ENCODE measurements around the gene SLC6A8. TPM values are rescaled to one million over a fixed set of nuclear protein-coding genes. Genes with fewer than 3 reads are reported as not detected.
"Not testable (repeated sequence)": the region's sequence is repeated elsewhere in the genome, so short reads cannot be mapped to it uniquely, and the experiment has no call there.

Gene SLC6A8
- total RNA-seq, 1 donor from 2014 or later, result 1.0 TPM

DNA sequence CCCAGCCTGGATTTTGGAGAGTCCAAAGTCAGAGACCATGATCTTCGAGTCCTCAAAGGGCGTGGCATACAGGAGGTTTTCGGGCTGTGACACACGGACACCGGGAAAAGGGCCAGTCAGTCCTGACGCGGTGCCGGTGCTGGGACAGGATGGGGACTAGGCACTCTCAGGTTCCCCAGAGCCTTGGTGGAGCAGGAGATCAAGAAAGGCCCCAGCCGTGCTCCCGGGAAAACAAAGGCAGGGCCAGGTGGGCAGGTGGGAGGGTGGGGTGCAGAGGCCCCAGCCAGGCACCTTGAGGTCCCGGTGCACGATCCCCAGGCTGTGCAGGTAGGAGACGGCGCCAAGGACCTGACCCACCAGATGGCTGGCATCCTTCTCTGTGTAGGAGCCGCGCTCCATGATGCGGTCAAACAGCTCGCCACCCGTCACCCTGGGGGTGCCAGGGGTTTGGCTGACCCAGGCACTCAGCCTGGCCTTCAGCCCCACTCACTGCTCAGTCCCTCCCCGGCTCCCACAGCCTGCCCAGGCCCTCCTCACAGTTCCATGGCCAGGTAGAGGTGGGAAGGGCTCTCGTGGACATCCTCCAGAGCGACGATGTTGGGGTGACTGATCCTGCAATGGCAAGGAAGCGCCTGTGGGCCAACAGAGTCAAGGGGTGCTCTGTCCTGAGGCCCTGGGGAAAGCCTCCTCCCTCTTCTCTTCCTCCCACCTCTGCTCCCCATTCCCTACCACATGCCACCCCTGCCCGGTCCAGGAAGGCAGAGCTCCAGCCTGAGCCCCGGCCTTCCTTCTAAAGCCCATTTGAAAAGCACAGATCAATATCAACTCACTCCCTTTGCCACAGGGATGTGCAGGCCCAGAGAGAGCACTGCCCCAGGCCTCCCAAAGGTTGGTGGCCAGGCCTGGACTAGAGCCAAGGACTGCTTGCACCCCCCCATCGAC lies 15.9 kb upstream of the SLC6A8 start:
- intact Hi-C loops (cut with micrococcal nuclease), result no loop called here

DNA sequence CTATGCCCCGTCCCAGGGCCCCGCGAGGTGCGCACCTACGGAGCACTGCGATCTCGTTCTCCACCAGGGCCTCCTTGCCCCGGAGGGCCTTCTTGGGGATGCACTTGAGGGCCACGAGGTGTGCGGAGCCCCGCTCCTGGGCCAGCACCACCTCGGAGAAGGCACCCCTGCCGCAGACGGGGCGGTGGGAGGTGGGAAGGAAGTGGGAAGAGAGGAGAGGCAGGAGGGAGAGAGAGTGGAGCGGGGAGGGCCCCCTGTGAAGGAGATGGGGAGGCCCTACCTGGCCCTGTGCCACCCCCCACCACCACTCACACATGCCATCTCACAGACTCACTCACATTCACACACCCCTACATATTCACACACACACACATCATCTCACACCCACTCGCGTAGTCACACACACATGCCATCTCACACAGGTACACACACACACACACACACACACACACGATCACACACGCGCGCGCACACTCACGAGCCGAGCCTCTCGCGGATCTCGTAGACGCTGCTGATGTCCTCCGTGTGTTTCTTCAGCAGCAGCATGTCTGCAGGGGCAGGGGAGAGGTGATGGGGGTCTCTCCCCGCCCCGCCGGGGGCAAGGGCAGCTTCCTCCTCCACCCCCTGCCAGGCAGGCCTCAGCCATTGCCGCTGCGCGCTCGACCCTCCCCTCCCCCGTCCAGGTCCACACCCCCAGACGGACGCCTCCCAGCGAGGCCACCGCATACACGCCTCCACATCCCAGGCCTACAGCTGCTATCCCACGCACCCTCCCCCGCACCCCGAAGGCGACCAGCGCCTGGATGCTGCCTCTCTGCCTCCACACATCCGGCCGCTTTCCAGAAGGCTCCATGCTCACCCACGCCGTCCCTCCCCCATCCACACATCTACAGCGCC lies 14.9 kb upstream of the SLC6A8 start:
- intact Hi-C loops (cut with micrococcal nuclease), result no loop called here

DNA sequence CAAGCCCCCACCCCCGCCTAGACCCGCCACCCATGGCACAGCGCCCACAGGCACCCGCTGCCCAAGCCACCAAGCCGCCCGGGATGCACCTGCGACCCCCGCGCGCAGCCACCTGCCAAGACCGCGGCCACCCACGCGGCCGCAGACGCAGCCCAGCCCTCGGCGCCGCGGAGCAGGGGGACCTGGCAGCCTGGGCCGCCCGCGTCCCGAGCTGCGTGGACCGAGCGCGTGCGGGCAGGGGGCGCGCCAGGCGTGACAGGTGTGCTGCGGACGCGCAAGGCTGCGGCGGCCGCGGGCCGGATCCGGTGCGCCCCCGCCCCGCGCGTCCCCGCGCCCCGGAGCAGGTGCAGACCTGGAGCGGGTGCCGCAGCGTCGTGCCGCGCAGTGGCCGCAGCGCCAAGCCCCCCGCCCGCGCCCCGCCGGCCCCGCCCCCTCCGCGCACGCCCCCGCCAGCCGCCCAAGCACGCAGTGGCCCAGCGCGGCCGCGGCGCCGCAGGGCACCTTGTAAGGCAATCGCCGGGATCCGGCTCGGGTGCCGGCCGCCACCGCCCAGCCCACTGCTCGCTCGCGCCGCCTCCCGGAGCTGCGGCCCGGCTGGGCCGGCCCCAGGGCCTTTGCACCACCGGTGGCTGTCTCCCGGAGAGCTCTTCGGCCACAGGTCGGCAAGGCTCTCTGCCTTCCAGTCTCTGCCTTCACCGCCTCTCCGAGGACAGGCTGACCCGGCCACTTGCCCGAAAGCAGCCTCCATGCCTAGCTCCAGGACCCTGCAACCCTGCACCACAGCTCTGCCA lies 14.1 kb upstream of the SLC6A8 start, which contains the start of gene PNCK:
Gene PNCK (minus strand): TSS at position 386 of the 791 bp plus-strand sequence. CDS start 737 bp downstream, outside the sequence.
- intact Hi-C loops (cut with micrococcal nuclease), result no loop called here

DNA sequence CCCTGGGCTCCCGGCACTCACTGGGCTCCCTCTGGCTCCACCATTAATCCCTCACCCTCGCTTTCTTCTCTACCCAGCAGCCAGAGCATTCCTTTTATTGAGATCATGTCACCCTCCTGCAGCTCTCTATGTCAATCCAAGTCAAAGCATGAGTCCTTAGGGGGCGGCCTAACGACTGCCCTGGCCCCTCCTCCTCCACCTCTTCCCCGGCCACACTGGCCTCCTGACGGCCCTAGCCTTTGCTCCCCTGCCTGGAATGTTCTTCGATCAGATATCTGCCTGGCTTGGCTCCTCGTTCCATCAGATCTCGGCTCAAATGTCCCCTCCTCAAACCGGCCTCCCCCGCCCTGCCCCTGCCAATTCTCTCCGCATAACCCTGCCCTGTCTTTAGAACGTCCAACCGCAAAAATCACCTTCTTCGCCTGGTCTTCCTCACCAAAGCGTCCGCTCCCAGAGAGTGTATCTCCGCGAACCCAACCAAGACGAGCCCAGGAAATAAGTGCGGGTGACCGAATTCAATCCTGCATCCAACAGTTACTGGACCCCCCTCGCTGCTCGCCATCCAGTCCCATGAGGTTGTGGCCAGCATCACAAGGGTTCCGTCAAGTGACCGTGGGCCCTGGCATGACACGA lies 13.4 kb upstream of the SLC6A8 start:
- intact Hi-C loops (cut with micrococcal nuclease), result no loop called here

DNA sequence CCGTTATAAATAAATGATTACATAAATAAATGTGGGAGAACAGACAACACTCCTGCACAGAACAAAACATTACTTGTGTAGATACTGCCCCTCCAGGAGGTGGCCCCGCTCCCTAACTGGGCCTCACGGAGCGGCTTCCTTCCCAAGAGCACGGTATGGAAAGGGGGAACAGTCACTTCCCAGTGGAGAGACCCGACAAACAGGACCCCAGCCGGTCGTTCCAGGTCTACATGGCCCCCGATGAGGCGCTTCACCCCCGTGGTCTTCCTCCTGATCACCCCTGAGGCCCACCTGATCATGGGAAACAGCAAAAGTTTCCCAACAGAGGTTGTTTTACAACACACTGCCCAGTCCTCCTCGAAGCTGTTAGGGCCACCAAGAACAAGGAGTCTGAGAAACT lies 6.6 kb upstream of the SLC6A8 start:
- intact Hi-C loops (cut with micrococcal nuclease), result no loop called here

DNA sequence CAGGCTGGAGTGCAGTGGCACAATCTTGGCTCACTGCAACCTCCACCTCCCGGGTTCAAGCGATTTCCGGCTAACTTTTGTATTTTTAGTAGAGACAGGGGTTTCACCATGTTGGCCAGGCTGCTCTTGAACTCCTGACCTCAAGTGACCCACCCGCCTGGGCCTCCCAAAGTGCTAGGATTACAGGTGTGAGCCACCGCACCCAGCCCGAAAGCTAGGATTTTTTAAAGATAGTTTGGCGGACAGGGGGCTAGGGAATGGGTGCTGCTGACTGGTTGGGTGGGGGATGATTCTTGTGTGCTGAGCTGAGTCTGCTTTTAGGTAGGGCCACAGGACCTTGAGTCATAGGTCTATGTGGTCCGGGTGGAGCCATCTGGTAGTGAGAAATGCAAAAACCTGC lies 4.2 kb upstream of the SLC6A8 start:
- intact Hi-C loops (cut with micrococcal nuclease), result not testable (repeated sequence)

DNA sequence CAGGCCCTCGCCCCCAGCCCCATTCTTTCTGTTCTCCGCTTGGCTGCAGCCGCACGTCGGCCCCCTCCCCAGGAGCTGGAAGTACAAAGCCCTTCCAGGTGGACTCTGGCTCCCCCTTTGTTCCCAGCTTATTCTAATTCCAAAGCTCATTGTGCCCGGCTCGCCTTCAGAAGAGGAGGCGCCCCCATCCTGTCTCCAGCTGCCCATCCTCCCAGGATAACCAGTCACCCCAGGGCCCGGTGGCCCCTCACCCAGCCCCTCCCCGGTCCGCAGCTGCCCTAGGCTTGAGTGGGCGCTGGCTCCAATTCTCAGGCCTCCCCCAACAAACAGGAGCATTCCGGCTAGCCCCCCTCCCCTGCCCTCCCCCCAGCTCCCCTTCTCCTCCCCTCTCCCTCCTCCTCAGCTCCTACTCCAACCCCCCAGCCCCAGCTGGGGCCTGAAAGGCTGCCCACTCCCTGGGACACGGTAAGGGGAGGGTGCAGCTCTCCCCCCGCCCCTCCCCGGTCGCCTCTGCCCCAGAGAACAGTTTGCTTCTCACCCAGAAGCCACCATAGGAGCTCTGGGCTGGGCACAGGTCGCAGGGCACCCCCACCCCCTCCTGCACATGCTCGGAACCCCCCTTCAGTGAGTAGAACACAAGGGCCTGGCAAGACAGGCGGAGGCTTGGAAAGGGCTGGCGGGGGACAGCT lies 3.1 kb upstream of the SLC6A8 start:
- intact Hi-C loops (cut with micrococcal nuclease), result no loop called here

DNA sequence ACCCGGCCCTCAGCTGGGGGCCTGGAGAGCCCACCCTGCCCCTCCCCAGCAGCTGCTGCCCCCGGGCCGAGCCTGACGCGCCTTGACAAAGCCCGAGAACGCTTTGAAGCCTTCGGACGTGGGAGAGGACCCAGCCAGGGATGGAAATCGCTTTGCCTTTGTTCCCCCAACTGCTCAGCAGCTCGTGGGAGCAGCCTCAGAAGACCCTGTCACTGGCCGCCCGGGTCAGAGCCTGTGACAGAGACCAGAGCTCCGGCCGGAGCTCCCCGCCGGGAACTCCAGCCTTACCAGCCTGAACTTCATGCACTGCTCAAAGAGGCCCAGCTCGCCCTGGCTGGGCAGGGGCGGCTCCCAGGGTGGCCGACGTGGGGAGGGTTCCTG lies 2.6 kb upstream of the SLC6A8 start:
- intact Hi-C loops (cut with micrococcal nuclease), result no loop called here

DNA sequence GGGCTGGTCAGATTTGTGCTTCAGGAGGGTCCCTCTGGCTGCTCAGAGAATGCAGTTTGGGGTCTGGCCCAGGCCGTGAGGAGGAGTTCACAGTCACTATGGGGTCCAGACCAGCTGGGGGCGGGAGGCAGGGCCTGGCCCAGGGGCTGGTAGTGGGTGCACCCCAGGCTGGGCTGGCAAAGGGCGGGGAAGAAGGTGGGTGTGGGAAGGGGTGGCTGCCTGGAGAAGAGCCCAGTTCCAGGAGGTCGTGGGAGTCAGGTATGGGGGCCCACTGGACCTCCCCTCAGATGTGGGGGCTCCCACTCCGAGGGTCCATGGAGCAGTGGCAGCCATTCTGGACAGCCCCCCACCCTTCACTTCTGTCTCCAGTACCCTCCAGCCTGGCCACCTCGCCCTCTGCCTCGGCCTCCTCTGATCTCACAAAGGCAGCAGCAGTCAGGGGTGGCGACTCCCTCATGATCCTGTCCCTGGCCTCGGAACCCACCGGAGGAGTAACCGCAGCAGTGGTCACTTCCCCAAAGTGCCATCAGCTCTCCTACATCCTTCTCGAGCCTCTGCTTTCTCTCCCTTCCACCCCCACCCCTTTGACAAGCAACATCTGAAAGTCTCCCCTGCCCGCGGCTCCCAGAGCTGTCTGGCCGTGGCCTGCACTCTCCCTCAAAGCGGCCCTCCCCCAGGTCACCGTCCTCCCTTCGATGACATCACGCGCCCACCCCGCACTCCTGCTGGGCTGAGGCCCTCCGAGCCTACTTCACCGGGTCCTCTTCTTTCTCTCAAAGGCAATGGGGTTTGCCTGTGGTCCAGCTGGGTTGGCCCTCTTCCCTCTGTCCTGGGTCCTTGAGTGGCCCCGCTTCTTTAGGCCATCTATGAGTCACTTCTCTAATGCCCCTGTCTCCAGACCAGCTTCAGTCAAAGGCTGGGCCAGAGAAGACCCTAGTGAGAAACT lies 1.7 kb upstream of the SLC6A8 start:
- intact Hi-C loops (cut with micrococcal nuclease), result no loop called here

DNA sequence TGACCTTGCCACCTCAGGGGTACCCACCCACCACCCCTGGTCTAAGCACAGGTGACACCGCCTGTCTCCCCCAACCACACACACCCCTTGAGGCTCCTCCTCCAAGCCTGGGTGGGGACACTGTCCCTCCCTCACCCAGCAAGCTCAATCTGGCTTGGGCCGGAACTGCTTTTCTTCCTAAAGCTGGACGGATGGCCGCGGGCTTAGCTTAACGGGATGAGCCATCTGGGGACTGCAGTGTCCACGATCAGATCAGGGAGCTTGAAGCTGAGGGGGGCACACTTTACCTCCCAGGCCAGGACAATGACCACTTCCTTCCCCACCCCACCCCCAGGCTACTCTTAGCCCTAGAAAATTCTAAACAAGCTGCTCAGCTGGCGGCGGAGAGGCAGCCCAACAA lies 1.0 kb upstream of the SLC6A8 start:
- intact Hi-C loops (cut with micrococcal nuclease), result no loop called here

DNA sequence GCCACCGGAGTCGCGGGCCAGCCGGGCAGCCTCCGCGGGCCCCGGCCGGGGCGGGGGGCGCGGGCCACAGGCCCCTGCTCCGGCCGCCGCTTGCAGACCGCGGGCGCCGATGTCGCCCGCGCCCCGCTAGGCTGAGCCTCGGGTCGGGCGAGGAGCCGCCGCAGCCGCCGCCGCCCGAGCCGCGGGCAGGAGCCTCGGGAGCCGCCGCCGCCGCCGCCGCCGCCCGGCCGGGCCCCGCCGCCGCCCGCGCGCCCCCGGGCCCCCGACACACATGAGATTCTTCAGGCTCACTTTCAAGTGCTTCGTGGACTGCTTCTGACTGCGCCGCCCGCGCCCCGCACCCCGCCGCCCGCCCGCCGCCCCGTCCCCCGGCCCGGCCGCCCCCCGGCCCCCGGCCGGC lies 345 bp downstream of the SLC6A8 start:
- intact Hi-C loops (cut with micrococcal nuclease), result no loop called here

DNA sequence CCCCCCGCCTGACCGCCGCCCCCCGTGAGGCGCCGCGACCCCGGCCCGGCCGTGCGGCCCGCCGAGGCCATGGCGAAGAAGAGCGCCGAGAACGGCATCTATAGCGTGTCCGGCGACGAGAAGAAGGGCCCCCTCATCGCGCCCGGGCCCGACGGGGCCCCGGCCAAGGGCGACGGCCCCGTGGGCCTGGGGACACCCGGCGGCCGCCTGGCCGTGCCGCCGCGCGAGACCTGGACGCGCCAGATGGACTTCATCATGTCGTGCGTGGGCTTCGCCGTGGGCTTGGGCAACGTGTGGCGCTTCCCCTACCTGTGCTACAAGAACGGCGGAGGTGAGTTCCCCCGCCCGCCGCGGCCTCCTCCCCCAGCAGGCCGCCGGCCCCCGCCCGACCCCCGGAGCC lies 780 bp downstream of the SLC6A8 start:
- intact Hi-C loops (cut with micrococcal nuclease), result no loop called here

DNA sequence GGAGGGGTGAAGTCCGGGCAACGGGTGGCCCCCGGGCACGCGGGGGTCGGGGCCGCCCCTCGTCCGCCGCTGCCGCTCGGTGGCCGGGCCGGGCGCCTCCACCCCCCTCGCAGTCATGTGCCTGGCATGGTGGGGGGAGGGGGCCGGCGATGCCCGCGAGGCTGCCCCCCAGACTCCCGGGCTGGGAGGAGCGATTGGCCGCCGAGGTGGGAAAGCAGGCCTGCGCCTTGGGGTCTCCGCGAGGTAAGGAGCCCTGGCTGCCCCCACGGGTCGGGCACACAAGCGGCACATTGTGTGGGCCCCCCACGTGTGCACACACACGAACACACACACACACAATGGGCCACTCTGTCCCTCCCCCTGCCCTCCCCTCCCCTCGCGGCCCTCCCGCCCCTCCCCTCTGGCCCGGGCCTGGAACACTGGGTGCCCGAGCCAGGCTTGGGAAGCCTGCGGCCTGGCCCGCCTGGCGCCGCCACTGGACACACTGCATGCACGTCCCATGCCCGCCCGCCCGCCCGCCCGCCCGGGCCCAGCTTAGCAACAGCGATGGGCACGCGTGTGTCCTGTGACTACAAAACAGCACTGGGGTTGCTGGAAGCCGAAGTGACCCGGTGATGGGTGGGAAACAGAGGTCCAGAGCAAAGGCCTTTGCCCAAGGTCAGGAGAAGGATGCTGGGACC lies 1.3 kb downstream of the SLC6A8 start:
- intact Hi-C loops (cut with micrococcal nuclease), result no loop called here

DNA sequence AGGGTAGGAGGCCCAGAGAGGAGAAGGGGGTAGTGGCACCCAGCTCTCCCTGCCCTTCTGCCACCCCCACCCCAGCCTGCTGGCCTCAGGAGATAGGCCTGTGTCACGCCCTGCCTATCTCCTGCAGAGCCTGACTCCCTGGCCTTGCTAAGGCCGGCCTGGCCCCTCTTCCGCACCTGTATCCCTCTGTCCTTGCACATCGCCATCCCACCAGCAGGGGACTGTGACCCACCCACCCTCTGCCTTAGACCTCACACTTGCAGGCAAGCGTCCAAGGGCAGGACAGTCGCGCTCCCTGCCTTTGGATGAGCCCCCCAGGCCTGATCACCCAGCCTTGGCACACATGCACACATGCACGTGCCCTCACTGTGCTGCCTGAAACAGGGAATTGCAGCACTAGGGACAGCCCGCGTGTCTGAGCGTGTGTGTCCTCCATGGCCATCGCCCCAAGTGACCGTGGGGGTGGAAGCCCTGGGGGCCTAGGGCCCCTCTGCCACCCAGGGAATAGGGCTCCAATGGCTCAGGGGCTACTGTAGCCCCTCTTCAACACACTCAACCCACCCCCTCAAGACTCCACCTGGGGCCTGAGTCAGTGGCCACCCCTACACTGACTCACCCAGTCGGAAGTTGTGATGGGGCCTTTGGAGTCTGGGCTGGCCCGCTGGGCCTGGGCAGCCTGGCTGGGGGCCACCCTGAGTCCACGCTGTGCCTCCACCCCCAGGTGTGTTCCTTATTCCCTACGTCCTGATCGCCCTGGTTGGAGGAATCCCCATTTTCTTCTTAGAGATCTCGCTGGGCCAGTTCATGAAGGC lies 2.1 kb downstream of the SLC6A8 start:
- intact Hi-C loops (cut with micrococcal nuclease), result no loop called here

DNA sequence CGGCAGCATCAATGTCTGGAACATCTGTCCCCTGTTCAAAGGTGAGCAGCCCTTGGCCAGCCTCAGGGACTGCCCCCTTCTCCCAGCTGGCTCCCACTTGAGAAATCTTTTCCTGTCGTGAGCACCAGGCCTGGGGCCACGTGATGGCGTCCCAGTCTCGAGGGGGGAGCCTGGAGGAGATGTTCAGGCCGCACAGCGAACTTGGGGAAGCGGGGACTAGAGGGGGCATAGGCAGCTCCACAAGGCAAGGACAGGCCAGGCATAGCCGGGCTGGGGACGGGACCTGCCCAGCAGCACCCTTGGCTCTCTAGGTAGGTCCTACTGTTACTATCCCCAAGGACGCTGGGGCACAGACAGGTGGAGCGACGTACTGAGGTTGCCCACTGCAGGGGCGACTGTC lies 2.7 kb downstream of the SLC6A8 start:
- intact Hi-C loops (cut with micrococcal nuclease), result no loop called here

DNA sequence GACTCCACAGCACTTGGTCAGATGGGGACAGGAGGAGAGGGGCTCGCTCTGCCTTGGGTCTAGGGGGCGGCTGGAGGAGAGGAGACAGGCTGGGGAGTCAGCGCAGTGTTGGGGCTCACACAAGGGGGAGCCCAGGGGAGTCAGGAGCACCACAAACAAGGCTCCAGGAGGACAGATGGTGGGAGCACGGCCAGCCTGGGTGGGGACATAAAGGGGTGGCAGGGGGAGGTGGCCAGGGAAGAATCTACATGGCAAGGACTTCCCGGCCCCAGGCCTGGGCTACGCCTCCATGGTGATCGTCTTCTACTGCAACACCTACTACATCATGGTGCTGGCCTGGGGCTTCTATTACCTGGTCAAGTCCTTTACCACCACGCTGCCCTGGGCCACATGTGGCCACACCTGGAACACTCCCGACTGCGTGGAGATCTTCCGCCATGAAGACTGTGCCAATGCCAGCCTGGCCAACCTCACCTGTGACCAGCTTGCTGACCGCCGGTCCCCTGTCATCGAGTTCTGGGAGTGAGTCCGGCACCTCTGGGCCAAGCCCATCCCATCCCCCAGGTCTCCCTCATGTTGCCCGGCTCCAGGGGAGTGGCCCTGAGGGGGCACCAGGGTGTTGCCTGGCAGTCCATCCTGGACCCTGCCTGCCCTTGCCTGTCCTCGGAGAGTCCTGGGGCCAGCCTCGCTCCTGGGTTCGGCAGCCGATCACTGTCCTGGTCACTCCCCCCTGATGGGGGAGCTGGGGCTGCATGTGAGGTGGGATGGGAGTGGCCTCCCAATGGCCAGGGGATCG lies 3.5 kb downstream of the SLC6A8 start:
- intact Hi-C loops (cut with micrococcal nuclease), result not testable (repeated sequence)

DNA sequence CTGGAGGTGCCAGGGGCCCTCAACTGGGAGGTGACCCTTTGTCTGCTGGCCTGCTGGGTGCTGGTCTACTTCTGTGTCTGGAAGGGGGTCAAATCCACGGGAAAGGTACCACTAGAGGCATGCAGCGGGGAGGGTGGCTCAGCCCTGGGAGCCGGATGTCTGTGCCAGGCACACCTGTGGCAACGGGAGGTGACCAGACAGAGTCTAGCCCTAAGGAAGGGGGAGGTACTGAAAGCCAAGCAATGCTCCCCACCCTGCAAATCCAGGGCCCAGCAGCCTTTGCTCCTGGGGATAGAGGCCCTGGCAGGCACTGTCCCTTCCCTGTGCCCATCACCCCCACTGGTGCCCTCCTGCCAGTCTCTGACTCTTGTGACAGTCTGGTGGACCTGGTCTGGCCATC lies 4.3 kb downstream of the SLC6A8 start:
- intact Hi-C loops (cut with micrococcal nuclease), result no loop called here

Data from T-helper 2 cell treated with Interferon-gamma antibody and Interleukin-4, amounts not matched to agents 100 ng/mL and 5 ng/mL, for 36 hours (primary cell).